Fibroblast of mammary gland (primary cell): ENCODE results near the gene PPP1R9B.

Source experiments
- DNase-seq: peaks from one replicate; pipeline ENCODE4 v3.0.0-alpha.2; 2010; ENCODE audit warnings: low read depth
- H3K4me3 ChIP-seq: 2 replicates; pipeline ENCODE4 v1.5.1; 2011; ENCODE audit warnings: low read depth, mild to moderate bottlenecking, low read length, moderate library complexity; ENCODE audit not compliant: control insufficient read depth
- TF ChIP-seq, protein P1 (sequence below): conservative IDR thresholded peaks from 2 replicates; pipeline ENCODE4 v1.5.1; 2011; ENCODE audit warnings: low read depth, low read length, inconsistent platforms; ENCODE audit not compliant: control insufficient read depth, insufficient read depth

PPP1R9B gene

DNA sequence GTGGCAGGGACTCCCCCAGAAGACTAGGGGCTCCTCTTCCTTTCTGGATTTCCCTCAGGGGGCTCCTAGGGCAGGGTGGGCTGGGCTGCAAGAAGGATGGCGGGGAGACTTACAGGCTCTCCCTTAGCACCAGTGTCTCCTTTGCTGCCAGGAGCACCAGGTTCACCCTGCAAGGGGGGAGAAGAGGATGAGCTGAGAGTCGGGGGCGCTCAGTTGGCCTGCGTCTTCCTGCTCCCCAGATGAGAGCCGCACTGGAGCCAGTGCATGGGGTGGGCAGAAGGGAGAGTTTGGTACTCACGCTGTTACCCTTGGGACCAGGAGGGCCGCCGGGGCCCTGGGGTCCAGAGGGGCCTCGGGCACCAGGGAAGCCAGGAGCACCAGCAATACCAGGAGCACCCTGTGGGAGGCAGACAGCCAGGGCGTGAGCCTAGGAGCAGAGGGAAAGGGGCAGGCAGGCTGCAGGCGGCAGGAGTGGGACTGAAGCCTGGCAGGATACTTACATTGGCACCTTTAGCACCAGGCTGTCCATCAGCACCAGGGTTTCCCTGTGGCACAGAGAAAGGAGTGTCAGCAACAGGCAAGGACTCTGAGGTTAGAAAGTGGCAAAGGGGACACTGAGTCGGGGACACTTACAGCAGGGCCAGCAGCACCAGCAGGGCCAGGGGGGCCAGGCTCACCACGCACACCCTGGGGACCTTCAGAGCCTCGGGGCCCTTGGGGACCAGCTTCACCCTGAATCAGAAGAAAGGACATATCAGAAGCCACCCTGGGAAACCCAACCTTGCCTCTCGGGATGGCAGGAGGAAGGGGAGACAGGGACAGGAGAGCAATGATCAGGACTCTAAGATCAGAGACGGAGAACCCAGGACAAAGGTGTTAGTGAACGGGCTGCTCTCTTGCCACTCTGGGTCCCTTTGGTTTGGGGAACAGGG is 44.7 kb upstream of the PPP1R9B start:
- peak; percentile 60 for DNase-seq
- H3K4me3 ChIP-seq, result peak overlapping the region; percentile 100
- TF ChIP-seq, protein P1, sequence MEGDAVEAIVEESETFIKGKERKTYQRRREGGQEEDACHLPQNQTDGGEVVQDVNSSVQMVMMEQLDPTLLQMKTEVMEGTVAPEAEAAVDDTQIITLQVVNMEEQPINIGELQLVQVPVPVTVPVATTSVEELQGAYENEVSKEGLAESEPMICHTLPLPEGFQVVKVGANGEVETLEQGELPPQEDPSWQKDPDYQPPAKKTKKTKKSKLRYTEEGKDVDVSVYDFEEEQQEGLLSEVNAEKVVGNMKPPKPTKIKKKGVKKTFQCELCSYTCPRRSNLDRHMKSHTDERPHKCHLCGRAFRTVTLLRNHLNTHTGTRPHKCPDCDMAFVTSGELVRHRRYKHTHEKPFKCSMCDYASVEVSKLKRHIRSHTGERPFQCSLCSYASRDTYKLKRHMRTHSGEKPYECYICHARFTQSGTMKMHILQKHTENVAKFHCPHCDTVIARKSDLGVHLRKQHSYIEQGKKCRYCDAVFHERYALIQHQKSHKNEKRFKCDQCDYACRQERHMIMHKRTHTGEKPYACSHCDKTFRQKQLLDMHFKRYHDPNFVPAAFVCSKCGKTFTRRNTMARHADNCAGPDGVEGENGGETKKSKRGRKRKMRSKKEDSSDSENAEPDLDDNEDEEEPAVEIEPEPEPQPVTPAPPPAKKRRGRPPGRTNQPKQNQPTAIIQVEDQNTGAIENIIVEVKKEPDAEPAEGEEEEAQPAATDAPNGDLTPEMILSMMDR, result peak; percentile 37

DNA sequence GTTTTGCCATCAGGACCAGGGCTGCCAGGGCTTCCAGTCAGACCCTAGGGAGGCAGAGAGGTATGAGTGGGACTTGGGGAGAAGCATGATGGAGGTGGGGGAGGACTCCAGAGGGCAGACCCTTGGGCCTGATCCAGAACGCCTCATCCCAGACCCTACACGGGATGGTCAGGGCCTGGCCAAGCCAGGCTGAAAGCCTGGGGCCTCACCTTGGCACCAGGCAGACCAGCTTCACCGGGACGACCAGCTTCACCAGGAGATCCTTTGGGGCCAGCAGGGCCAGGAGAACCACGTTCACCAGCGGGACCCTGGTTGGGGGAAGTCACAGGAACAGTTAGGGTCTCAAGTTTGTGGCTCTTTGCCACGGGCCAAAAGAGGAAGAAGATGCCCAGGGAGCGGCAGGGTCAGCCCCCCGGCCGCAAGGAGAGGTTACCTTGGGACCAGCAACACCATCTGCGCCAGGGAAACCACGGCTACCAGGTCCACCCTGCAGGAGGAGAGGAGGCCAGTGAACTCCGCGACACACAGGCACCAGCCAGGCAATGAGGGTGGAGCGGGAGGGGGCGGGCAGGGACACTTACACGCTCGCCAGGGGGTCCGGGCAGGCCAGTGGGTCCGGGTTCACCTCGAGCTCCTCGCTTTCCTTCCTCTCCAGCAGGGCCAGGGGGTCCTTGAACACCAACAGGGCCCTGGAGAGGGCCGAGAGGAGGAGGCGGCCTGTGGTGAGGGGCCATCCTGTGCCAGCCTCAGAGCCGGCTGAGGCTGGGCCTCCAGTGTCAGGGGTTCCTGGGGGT is 43.9 kb upstream of the PPP1R9B start:
- TF ChIP-seq, protein P1, result no peak
- H3K4me3 ChIP-seq, result peak overlapping the region; percentile 2
- peak; percentile 39 for DNase-seq

DNA sequence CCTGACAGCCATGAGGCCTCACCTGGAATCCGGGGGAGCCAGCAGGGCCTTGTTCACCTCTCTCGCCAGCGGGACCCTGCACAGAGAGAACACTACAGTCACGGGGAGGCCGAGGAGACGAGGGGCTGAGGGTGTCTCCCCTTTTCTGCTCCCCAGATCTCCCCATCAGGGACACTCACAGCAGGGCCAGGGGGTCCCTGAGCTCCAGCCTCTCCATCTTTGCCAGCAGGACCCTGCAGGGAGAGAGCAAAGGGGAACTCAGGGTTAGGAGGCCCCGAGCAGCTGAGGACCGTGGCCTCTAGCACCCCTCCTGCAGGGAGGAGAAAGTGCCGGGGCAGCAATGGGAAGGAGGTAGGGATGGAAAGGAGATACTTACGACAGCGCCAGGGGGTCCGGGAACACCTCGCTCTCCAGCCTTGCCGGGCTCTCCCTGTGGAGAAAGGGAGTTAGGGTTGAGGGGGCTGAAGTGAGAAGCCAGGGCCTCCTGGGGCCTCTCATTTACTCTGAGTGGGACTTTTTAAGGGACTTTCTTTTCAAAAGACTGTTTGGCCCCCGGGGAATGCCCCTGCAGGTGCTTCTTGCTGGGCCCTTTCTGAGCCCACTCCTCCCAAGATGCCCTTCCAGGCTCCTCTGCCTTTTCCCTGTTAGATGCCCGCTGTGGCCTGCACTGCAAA is 42.3 kb upstream of the PPP1R9B start:
- peak; percentile 11 for DNase-seq
- H3K4me3 ChIP-seq, result no peak overlapping the region
- TF ChIP-seq, protein P1, result no peak

DNA sequence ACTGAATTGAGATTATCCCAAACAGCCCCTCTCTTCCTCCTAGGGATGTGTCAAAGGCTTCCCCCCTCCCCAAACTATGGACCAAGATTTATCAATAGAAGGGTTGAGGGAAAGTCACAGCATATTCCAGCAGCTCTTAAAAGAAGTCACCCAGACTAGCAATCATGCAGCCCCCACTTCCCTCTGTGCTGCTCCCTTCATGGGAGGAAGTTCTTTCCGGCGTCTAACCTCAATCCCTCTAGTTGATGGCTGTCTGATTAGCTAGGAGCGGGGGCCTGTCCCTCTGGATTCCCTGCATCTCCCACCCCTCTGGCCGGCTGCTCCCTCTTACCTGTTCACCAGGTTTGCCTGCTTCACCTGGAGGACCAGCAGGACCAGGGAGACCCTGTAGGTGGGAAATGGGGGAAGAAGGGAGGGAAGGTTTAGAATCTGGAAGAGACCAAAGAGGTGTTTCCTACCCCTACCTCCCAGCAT is 41.7 kb upstream of the PPP1R9B start:
- peak; percentile 15 for DNase-seq
- H3K4me3 ChIP-seq, result no peak overlapping the region
- TF ChIP-seq, protein P1, result no peak

DNA sequence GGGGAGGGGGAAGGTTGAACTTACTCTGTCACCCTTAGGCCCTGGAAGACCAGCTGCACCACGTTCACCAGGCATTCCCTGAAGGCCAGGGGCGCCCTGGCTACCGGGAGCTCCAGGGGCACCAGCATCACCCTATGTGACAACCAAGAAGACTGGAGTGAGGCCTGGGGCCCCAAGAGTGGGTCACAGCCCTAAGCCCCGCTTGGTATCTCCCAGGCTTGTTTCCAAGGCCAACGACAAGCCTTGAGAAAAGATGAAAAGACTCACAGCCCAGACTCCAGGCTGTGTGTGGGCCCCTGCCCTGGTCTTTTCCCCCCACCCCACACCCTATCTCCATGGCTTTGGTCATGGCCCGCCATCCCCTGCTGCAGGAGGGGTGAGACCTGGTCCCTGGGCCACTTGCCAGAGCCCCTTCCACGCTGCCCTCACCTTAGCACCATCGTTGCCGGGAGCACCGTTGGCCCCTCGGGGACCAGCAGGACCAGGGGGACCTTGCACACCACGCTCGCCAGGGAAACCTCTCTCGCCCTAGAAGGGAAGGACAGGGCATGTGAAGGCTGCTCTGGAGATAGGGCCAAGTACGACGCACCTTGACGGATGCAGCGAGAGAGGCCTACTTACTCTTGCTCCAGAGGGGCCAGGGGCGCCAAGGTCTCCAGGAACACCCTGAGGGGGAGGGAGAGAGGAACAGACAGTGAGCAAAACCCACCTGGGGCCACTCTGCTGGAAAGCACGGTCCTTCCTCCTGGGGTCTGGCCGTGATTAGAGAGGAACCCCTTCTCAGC is 41.1 kb upstream of the PPP1R9B start:
- H3K4me3 ChIP-seq, result no peak overlapping the region
- TF ChIP-seq, protein P1, result no peak
- peak; percentile 20 for DNase-seq
